HCT116 (cell line): Measurements from ENCODE around the gene CHD1L. TPM values are rescaled to one million over a fixed set of nuclear protein-coding genes. Genes with fewer than 3 reads are reported as not detected.

Source experiments
- ATAC-seq: fragments of 200-7000 bp; cut with Tn5 transposase; 2 replicates; pipeline ENCODE4 v1.9.1; 2020; ENCODE audit warnings: mild to moderate bottlenecking, moderate library complexity
- BruUV-seq: library from RNA; stranded (reverse); fragments of 400-500 nt; replicated peaks from 2 replicates; lab custom pipeline; 2021; lab: Mats Ljungman, UMichigan
- CTCF ChIA-PET: fragments of 300-600 bp; sonication (Branson Sonifier 250); formaldehyde crosslinking; loops from one replicate; lab custom pipeline; 2021; ENCODE audit warnings: antibody characterized with exemption; lab: Charles Lee
- POLR2A ChIA-PET: fragments of 300-600, 350-600 bp; sonication (Branson Sonifier 250); formaldehyde crosslinking; loops from one replicate; lab custom pipeline; 2021; ENCODE audit warnings: antibody characterized with exemption; lab: Charles Lee
- RAD21 ChIA-PET, 2 experiments: fragments of 300-600 bp; sonication (Branson Sonifier 250); formaldehyde crosslinking; loops; one replicate each; lab custom pipeline; 2023; ENCODE audit warnings: low total read pairs in 2 of 2; ENCODE audit not compliant: uncharacterized antibody in 2 of 2, unreplicated experiment in 2 of 2, low non-redundant PET in 1 of 2; lab: Charles Lee
- DNase-seq: peaks from one replicate; pipeline ENCODE4 v3.0.0-alpha.2; 2010; ENCODE audit warnings: low read depth, low spot score
- H2AFZ ChIP-seq: fragments of 200-600 bp; shearing (Covaris generic), sonication (generic); 2 replicates; pipeline ENCODE4 v1.6.1; 2017; ENCODE audit warnings: low read depth, mixed run types, mixed read lengths, antibody characterized with exemption, low read length; ENCODE audit not compliant: poor library complexity, severe bottlenecking
- H3K27ac ChIP-seq: 2 replicates; pipeline ENCODE4 v1.5.1; 2012; ENCODE audit warnings: low read depth, low read length
- H3K27me3 ChIP-seq: fragments of 200-600 bp; sonication (generic); 2 replicates; pipeline ENCODE4 v1.6.1; 2016; ENCODE audit warnings: mixed run types, low read length, mixed read lengths; ENCODE audit not compliant: insufficient read depth
- H3K36me3 ChIP-seq, 2 experiments: fragments of 200-500 bp in 1 of 2; fragments of 200-600 bp in 1 of 2; sonication (Bioruptor generic) in 1 of 2; sonication (generic) in 1 of 2; 2 replicates each; pipeline versions ENCODE4 v1.5.1 to v1.6.1; 2014 to 2016; ENCODE audit warnings: low read length in 2 of 2, inconsistent platforms in 1 of 2, mixed read lengths in 1 of 2, mixed run types in 1 of 2; ENCODE audit not compliant: insufficient read depth in 2 of 2, control insufficient read depth in 1 of 2
- H3K4me1 ChIP-seq, 2 experiments: fragments of 200-600 bp in 1 of 2; sonication (generic) in 1 of 2; 2 replicates each; pipeline versions ENCODE4 v1.5.1 to v1.6.1; 2012 to 2017; ENCODE audit warnings: low read length in 2 of 2, inconsistent platforms in 1 of 2, mild to moderate bottlenecking in 1 of 2, mixed read lengths in 1 of 2, mixed run types in 1 of 2, moderate library complexity in 1 of 2; ENCODE audit not compliant: insufficient read depth in 2 of 2, control insufficient read depth in 1 of 2
- H3K4me2 ChIP-seq: fragments of 200-600 bp; sonication (generic); 2 replicates; pipeline ENCODE4 v1.6.1; 2017; ENCODE audit warnings: mixed run types, low read length, mixed read lengths
- H3K4me3 ChIP-seq, 2 experiments: fragments of 200-600 bp in 1 of 2; sonication (generic) in 1 of 2; replicated peaks in 1 of 2; 2 replicates each; pipeline ENCODE4 v1.5.1; 2011 to 2016; ENCODE audit warnings: low read length in 2 of 2, control low read depth in 1 of 2, low read depth in 1 of 2, mild to moderate bottlenecking in 1 of 2, mixed read lengths in 1 of 2, mixed run types in 1 of 2
- H3K79me2 ChIP-seq: fragments of 200-600 bp; sonication (generic); 2 replicates; pipeline ENCODE4 v1.6.1; 2017; ENCODE audit warnings: mild to moderate bottlenecking, mixed run types, low read length, moderate library complexity, mixed read lengths; ENCODE audit not compliant: insufficient read depth
- H3K9ac ChIP-seq: fragments of 200-600 bp; sonication (generic); 2 replicates; pipeline ENCODE4 v1.6.1; 2016; ENCODE audit warnings: low read length, mixed read lengths
- H3K9me2 ChIP-seq: fragments of 200-600 bp; sonication (generic), shearing (Covaris generic); 2 replicates; pipeline ENCODE4 v1.6.1; 2017; ENCODE audit warnings: mixed run types, mild to moderate bottlenecking, moderate library complexity; ENCODE audit not compliant: insufficient read depth
- H3K9me3 ChIP-seq, 2 experiments: fragments of 200-500 bp in 1 of 2; fragments of 200-600 bp in 1 of 2; sonication (Bioruptor generic) in 1 of 2; sonication (generic) in 1 of 2; 2 replicates each; pipeline ENCODE4 v1.6.1; 2014 to 2017; ENCODE audit warnings: low read length in 2 of 2, mixed read lengths in 2 of 2, inconsistent platforms in 1 of 2, low read depth in 1 of 2, mild to moderate bottlenecking in 1 of 2, mixed run types in 1 of 2, moderate library complexity in 1 of 2; ENCODE audit not compliant: control insufficient read depth in 1 of 2, insufficient read depth in 1 of 2
- H4K20me1 ChIP-seq: fragments of 200-600 bp; sonication (generic), shearing (Covaris generic); 2 replicates; pipeline ENCODE4 v1.6.1; 2017; ENCODE audit warnings: mixed run types, mild to moderate bottlenecking, moderate library complexity; ENCODE audit not compliant: insufficient read depth
- CBX3 ChIP-seq: IDR thresholded peaks from 2 replicates; pipeline ENCODE4 v1.6.1; 2012; ENCODE audit warnings: low read depth
- CEBPB ChIP-seq: IDR thresholded peaks from 2 replicates; pipeline ENCODE4 v1.6.1; 2012; ENCODE audit warnings: low read depth
- EGR1 ChIP-seq: IDR thresholded peaks from 2 replicates; pipeline ENCODE4 v1.6.1; 2012; ENCODE audit warnings: low read depth
- ELF1 ChIP-seq: IDR thresholded peaks from 2 replicates; pipeline ENCODE4 v1.6.1; 2012; ENCODE audit warnings: low read depth, borderline replicate concordance
- EZH2 ChIP-seq: fragments of 200-600 bp; sonication (generic); IDR thresholded peaks from 2 replicates; pipeline ENCODE4 v1.6.1; 2017; ENCODE audit warnings: antibody characterized with exemption, mixed run types
- EZH2phosphoT487 ChIP-seq: fragments of 200-600 bp; IDR thresholded peaks from 2 replicates; pipeline ENCODE4 v1.6.1; 2018; ENCODE audit warnings: antibody characterized with exemption, borderline replicate concordance
- FOSL1 ChIP-seq: IDR thresholded peaks from 2 replicates; pipeline ENCODE4 v1.6.1; 2012; ENCODE audit warnings: low read depth
- JUND ChIP-seq: IDR thresholded peaks from 2 replicates; pipeline ENCODE4 v1.6.1; 2012
- MAX ChIP-seq: IDR thresholded peaks from 2 replicates; pipeline ENCODE4 v1.6.1; 2012
- POLR2A ChIP-seq: IDR thresholded peaks from 2 replicates; pipeline ENCODE4 v1.7.0; 2011; ENCODE audit warnings: borderline replicate concordance; ENCODE audit not compliant: insufficient read depth, insufficient read length; ENCODE audit errors: extremely low read depth
- RAD21 ChIP-seq: IDR thresholded peaks from 2 replicates; pipeline ENCODE4 v1.6.1; 2012; ENCODE audit warnings: low read depth, mild to moderate bottlenecking
- REST ChIP-seq: IDR thresholded peaks from 2 replicates; pipeline ENCODE4 v1.6.1; 2012; ENCODE audit warnings: low read depth
- SIN3A ChIP-seq: IDR thresholded peaks from 2 replicates; pipeline ENCODE4 v1.6.1; 2012; ENCODE audit warnings: low read depth
- SP1 ChIP-seq: IDR thresholded peaks from 2 replicates; pipeline ENCODE4 v1.6.1; 2012; ENCODE audit warnings: low read depth
- SRF ChIP-seq: IDR thresholded peaks from 2 replicates; pipeline ENCODE4 v1.6.1; 2012; ENCODE audit warnings: low read depth
- YY1 ChIP-seq: IDR thresholded peaks from 2 replicates; pipeline ENCODE4 v1.6.1; 2011; ENCODE audit warnings: low read length, low read depth, moderate library complexity, mild to moderate bottlenecking; ENCODE audit not compliant: insufficient replicate concordance; ENCODE audit errors: extremely low read depth
- ZBTB33 ChIP-seq: IDR thresholded peaks from 2 replicates; pipeline ENCODE4 v1.6.1; 2011; ENCODE audit warnings: mild to moderate bottlenecking, low read length, moderate library complexity; ENCODE audit not compliant: insufficient replicate concordance; ENCODE audit errors: extremely low read depth
- ZFX ChIP-seq: fragments of 450-650 bp; IDR thresholded peaks from 2 replicates; pipeline ENCODE4 v1.6.1; 2017
- ZNF274 ChIP-seq: fragments of 200-500 bp; sonication (Bioruptor generic); IDR thresholded peaks from 2 replicates; pipeline ENCODE4 v1.6.1; 2014; ENCODE audit warnings: mild to moderate bottlenecking, low read depth, low read length, inconsistent platforms
- intact Hi-C: fragments of 100-400 bp; cut with micrococcal nuclease; formaldehyde crosslinking; loops from 2 replicates; pipeline ENCODE4 v1.10.0; 2022
- total RNA-seq: library from RNA; stranded (reverse); gene quantifications from one replicate; pipeline ENCODE4 v1.2.1, GENCODE V29; 2021; ENCODE audit not compliant: unreplicated experiment
- TF ChIP-seq, protein P1 (sequence below), 3 experiments: fragments of 200-600 bp in 1 of 3; sonication (generic) in 1 of 3; IDR thresholded peaks in 2 of 3; conservative IDR thresholded peaks in 1 of 3; 2 replicates each; pipeline ENCODE4 v1.5.1; 2012 to 2017; ENCODE audit warnings: low read depth in 2 of 3, low read length in 2 of 3, antibody characterized with exemption in 1 of 3, borderline replicate concordance in 1 of 3, control low read depth in 1 of 3, mild to moderate bottlenecking in 1 of 3, mixed read lengths in 1 of 3, mixed run types in 1 of 3, moderate library complexity in 1 of 3; ENCODE audit not compliant: insufficient read depth in 1 of 3

CHD1L gene
- total RNA-seq, 1 experiment from 2014 or later, result 52.0 TPM

DNA sequence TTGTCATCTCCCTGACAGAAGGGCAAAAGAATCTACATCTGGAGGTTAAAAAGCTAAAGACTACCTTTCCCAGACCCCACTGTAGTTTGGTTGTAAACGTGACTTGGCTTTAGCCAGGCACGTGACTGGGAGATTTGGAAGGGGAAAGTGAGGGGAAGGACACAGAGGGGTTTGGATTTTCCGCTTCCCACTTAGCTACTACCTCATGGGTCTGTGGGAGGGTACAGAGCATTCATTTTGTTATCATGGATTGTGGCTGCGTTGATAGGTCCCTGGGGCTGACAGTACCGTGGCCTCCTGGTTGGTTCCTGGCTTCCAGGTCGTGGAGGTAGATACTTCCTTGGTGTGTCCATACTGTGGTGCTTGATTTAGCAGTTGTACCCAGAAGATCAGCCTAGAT is 2.6 kb downstream of the CHD1L start:
- Histone ChIP-seq H3K27ac (no peak overlapping the region), H3K4me1 (peaks cover 8 to 35% of the 10 kb centered on the region in 2 experiments; a peak in 3 of 4 replicates), H3K4me2 (no peak overlapping the region), H3K9ac (no peak overlapping the region), H2AFZ (no peak overlapping the region), H4K20me1 (peaks cover 14% of the 10 kb centered on the region; the same call in 1 of the 2 replicates), H3K36me3 (no peaks in the 10 kb centered on the region), H3K9me3 (no peaks in the 10 kb centered on the region), H3K9me2 (no peaks in the 10 kb centered on the region), H3K79me2 (peaks cover 72% of the 10 kb centered on the region), H3K4me3 (no peak overlapping the region), H3K27me3 (no peaks in the 10 kb centered on the region)
- CTCF ChIA-PET, result no interaction called here
- no peak for ATAC-seq
- BruUV-seq, result no TSS peak
- DNase-seq, result no peak
- POLR2A ChIA-PET, result no interaction called here
- TF ChIP-seq YY1 (no peak), ELF1 (no peak), SP1 (no peak), EZH2phosphoT487 (no peak), FOSL1 (no peak), ZFX (no peak), SRF (no peak), POLR2A (no peak), REST (no peak), JUND (no peak), EGR1 (no peak), CBX3 (no peak), MAX (no peak), CEBPB (no peak), ZBTB33 (no peak), SIN3A (no peak), RAD21 (no peak), ZNF274 (no peak), EZH2 (no peak)
- TF ChIP-seq, protein P1, sequence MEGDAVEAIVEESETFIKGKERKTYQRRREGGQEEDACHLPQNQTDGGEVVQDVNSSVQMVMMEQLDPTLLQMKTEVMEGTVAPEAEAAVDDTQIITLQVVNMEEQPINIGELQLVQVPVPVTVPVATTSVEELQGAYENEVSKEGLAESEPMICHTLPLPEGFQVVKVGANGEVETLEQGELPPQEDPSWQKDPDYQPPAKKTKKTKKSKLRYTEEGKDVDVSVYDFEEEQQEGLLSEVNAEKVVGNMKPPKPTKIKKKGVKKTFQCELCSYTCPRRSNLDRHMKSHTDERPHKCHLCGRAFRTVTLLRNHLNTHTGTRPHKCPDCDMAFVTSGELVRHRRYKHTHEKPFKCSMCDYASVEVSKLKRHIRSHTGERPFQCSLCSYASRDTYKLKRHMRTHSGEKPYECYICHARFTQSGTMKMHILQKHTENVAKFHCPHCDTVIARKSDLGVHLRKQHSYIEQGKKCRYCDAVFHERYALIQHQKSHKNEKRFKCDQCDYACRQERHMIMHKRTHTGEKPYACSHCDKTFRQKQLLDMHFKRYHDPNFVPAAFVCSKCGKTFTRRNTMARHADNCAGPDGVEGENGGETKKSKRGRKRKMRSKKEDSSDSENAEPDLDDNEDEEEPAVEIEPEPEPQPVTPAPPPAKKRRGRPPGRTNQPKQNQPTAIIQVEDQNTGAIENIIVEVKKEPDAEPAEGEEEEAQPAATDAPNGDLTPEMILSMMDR (IDR thresholded peaks at IDR 0.05 in 2 of 3, conservative IDR thresholded peaks at IDR 0.05 in 1 of 3; ENCODE audit: borderline replicate concordance in 1 of 3, insufficient read depth in 1 of 3, low read depth in 2 of 3, low read length in 2 of 3), result no peak
- intact Hi-C loops, result no loop called here
- RAD21 ChIA-PET, result no interaction called here
